B cell (primary cell): Measurements from ENCODE around the gene DGAT2. TPM values are rescaled to one million over a fixed set of nuclear protein-coding genes. Genes with fewer than 3 reads are reported as not detected.

Experiments
- ATAC-seq: fragments of 200-7000 bp; cut with Tn5 transposase; one replicate; pipeline ENCODE4 v1.10.0; 2021; ENCODE audit warnings: low read depth, mild to moderate bottlenecking, moderate number of reproducible peaks, moderate library complexity
- CTCF ChIA-PET: fragments of 350-600 bp; sonication (Branson Sonifier 250); formaldehyde crosslinking; loops from one replicate; lab custom pipeline; 2021; ENCODE audit warnings: antibody characterized with exemption, inconsistent platforms; lab: Charles Lee
- POLR2A ChIA-PET: fragments of 350-600 bp; sonication (Branson Sonifier 250); formaldehyde crosslinking; loops from one replicate; lab custom pipeline; 2021; ENCODE audit warnings: antibody characterized with exemption; lab: Charles Lee
- DNase-seq: peaks from one replicate; pipeline ENCODE4 v3.0.0; 2013
- H2AFZ ChIP-seq: 2 replicates; pipeline ENCODE4 v1.6.1; 2012; ENCODE audit warnings: mild to moderate bottlenecking, low read depth, low read length; ENCODE audit not compliant: insufficient read depth, poor library complexity, severe bottlenecking
- H3K27ac ChIP-seq, 2 donors: 1 replicate in 1 of 2; 2 replicates in 1 of 2; pipeline ENCODE4 v1.5.1; 2012 to 2013; ENCODE audit warnings: low read length in 2 of 2, mild to moderate bottlenecking in 2 of 2, moderate library complexity in 1 of 2
- H3K27me3 ChIP-seq, 4 experiments: fragments of 200-600 bp in 1 of 4; sonication (generic) in 1 of 4; replicated peaks in 1 of 4; 1 replicate in 2 of 4; 2 replicates in 2 of 4; pipeline versions ENCODE4 v1.6.1 to v1.7.0; 2013 to 2016; ENCODE audit warnings: low read length in 3 of 4, mild to moderate bottlenecking in 2 of 4, mixed read lengths in 1 of 4, moderate library complexity in 1 of 4; ENCODE audit not compliant: insufficient read depth in 4 of 4, control insufficient read depth in 3 of 4; ENCODE audit errors: control extremely low read depth in 1 of 4
- H3K36me3 ChIP-seq, 2 experiments: replicated peaks in 1 of 2; 1 replicate in 1 of 2; 2 replicates in 1 of 2; pipeline versions ENCODE4 v1.6.1 to v1.7.1; 2013; ENCODE audit warnings: low read length in 1 of 2; ENCODE audit not compliant: insufficient read depth in 2 of 2, control insufficient read depth in 1 of 2; ENCODE audit errors: control extremely low read depth in 1 of 2, extremely low read depth in 1 of 2
- H3K4me1 ChIP-seq, 2 donors: fragments of 200-600 bp in 1 of 2; sonication (generic) in 1 of 2; 1 replicate in 1 of 2; 2 replicates in 1 of 2; pipeline versions ENCODE4 v1.5.1 to v1.6.1; 2013 to 2017; ENCODE audit warnings: low read length in 2 of 2; ENCODE audit not compliant: control insufficient read depth in 2 of 2, insufficient read depth in 2 of 2
- H3K4me2 ChIP-seq: replicated peaks from 2 replicates; pipeline ENCODE3; 2012; ENCODE audit warnings: mild to moderate bottlenecking, low read depth, low read length; ENCODE audit not compliant: poor library complexity, severe bottlenecking
- H3K4me3 ChIP-seq, 5 experiments: fragments of 200-600 bp in 1 of 5; sonication (generic) in 1 of 5; 1 replicate in 3 of 5; 2 replicates in 2 of 5; pipeline versions ENCODE4 v1.5.1 to v1.7.0; 2011 to 2016; ENCODE audit warnings: low read length in 4 of 5, mild to moderate bottlenecking in 4 of 5, low read depth in 2 of 5, control low read depth in 1 of 5, moderate library complexity in 1 of 5; ENCODE audit not compliant: insufficient read depth in 1 of 5; ENCODE audit errors: control extremely low read depth in 1 of 5, extremely low read depth in 1 of 5
- H3K79me2 ChIP-seq: fragments of 200-600 bp; sonication (generic); one replicate; pipeline ENCODE4 v1.6.0; 2016; ENCODE audit warnings: low read length; ENCODE audit not compliant: control insufficient read depth, insufficient read depth
- H3K9ac ChIP-seq: fragments of 200-600 bp; sonication (generic); 2 replicates; pipeline ENCODE4 v1.6.1; 2017; ENCODE audit warnings: mild to moderate bottlenecking, low read length, moderate library complexity
- H3K9me3 ChIP-seq, 3 donors: one replicate each; pipeline versions ENCODE4 v1.6.1 to v1.7.1; 2013; ENCODE audit warnings: low read length in 2 of 3; ENCODE audit not compliant: control insufficient read depth in 2 of 3, insufficient read depth in 1 of 3; ENCODE audit errors: control extremely low read depth in 1 of 3
- H4K20me1 ChIP-seq: 2 replicates; pipeline ENCODE4 v1.6.0; 2012; ENCODE audit warnings: mild to moderate bottlenecking, low read length; ENCODE audit not compliant: insufficient read depth, control insufficient read depth, poor library complexity, severe bottlenecking
- H3K27ac Mint-ChIP-seq: one replicate; pipeline ENCODE4 v1.8.0; 2021; ENCODE audit warnings: mixed read lengths
- H3K27me3 Mint-ChIP-seq: one replicate; pipeline ENCODE4 v1.8.0; 2021; ENCODE audit warnings: mixed read lengths
- H3K4me1 Mint-ChIP-seq: one replicate; pipeline ENCODE4 v1.8.0; 2021; ENCODE audit warnings: mixed read lengths
- H3K4me3 Mint-ChIP-seq: one replicate; pipeline ENCODE4 v1.8.0; 2021; ENCODE audit warnings: mixed read lengths
- H3K9me3 Mint-ChIP-seq: one replicate; pipeline ENCODE4 v1.8.0; 2022; ENCODE audit warnings: mixed read lengths; ENCODE audit not compliant: insufficient read depth
- EZH2 ChIP-seq: IDR thresholded peaks from 2 replicates; pipeline ENCODE4 v1.6.1; 2012; ENCODE audit warnings: borderline replicate concordance, low read depth, mild to moderate bottlenecking, moderate library complexity, low read length; ENCODE audit not compliant: insufficient read depth, poor library complexity, severe bottlenecking
- WGBS: methylation state at CpG from one replicate; pipeline ENCODE4 v1.1.5; 2013; ENCODE audit warnings: missing lambda C conversion rate; ENCODE audit not compliant: insufficient coverage; 5-methylcytosine and 5-hydroxymethylcytosine counted together
- intact Hi-C: fragments of 100-400 bp; cut with micrococcal nuclease; formaldehyde crosslinking; loops from one replicate; pipeline ENCODE4 v1.10.0; 2022
- polyA plus RNA-seq: library from polyadenylated mRNA; depleted of rRNA; stranded (reverse); fragments of >200 nt; gene quantifications from 2 replicates; pipeline ENCODE4 v1.2.3, GENCODE V29; 2012
- total RNA-seq, 2 donors: library from RNA; stranded (reverse); fragments of 120-200 nt in 1 of 2; gene quantifications; 1 replicate in 1 of 2; 2 replicates in 1 of 2; pipeline versions ENCODE4 v1.2.3 to v1.2.4, GENCODE V29; 2013 to 2022
- TF ChIP-seq, protein P1 (sequence below): fragments of 200-600 bp; IDR thresholded peaks from one replicate; pipeline ENCODE4 v1.8.0; 2022; ENCODE audit warnings: antibody characterized with exemption, mild to moderate bottlenecking

Gene DGAT2
- total and polyA plus RNA-seq, 2 donors (not counting 1 experiment from before 2014, with no cell fraction given): 5.8 to 6.5 TPM

DNA sequence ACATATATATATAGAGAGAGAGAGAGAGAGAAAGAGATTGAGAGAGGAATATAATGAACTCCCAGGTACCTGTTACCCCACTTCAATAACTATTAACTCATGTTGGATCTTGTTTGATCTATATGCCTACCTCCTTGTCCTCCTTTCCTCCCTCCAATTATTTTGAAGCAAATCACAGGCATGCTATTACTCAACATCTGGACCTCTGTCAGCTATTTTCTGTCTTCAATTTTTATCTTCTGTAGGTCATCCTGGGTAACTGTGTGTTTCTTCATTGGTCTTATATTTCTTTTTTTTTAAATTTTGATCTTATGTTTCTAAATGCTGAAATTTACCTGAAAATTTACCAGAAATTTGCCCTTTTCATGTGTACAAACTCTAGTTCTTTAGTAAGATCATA, 71.3 kb downstream of the DGAT2 start:
- POLR2A ChIA-PET: no interaction called here
- peaks cover 47 to 71% of the 10 kb centered on the region in 2 donors for H3K4me1 ChIP-seq
- CTCF ChIA-PET: interaction anchor here (1.2 to 2.9 kb wide), 4 partner anchors 15 to 36 kb away, joined by 4 to 14 read pairs (median 6); no protein-coding TSS in a partner anchor
- intact Hi-C loops: loop anchor here (2.0 to 5.0 kb wide), 2 partner anchors 27 to 38 kb away; no protein-coding TSS in a partner anchor
- H3K4me1 Mint-ChIP-seq: peaks cover 80% of the 10 kb centered on the region
- no peaks in the 10 kb centered on the region for H3K27me3 Mint-ChIP-seq
- H3K4me3 ChIP-seq: no peak overlapping the region
- H2AFZ ChIP-seq: no peak overlapping the region
- peaks cover 5 to 13% of the 10 kb centered on the region in 2 experiments for H3K36me3 ChIP-seq
- H3K4me3 Mint-ChIP-seq: no peak overlapping the region
- no peaks in the 10 kb centered on the region for H3K9me3 ChIP-seq
- peak overlapping the region in 1 of 2 donors; percentile 76 for H3K27ac ChIP-seq
- ATAC-seq: no peak
- no peak for DNase-seq
- no peak overlapping the region for H3K9ac ChIP-seq
- no peak for TF ChIP-seq EZH2
- TF ChIP-seq, protein P1, sequence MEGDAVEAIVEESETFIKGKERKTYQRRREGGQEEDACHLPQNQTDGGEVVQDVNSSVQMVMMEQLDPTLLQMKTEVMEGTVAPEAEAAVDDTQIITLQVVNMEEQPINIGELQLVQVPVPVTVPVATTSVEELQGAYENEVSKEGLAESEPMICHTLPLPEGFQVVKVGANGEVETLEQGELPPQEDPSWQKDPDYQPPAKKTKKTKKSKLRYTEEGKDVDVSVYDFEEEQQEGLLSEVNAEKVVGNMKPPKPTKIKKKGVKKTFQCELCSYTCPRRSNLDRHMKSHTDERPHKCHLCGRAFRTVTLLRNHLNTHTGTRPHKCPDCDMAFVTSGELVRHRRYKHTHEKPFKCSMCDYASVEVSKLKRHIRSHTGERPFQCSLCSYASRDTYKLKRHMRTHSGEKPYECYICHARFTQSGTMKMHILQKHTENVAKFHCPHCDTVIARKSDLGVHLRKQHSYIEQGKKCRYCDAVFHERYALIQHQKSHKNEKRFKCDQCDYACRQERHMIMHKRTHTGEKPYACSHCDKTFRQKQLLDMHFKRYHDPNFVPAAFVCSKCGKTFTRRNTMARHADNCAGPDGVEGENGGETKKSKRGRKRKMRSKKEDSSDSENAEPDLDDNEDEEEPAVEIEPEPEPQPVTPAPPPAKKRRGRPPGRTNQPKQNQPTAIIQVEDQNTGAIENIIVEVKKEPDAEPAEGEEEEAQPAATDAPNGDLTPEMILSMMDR: no peak
- H3K27me3 ChIP-seq: no peaks in the 10 kb centered on the region
- H3K9me3 Mint-ChIP-seq: no peaks in the 10 kb centered on the region
- H4K20me1 ChIP-seq: peaks cover 55% of the 10 kb centered on the region
- peaks cover 90% of the 10 kb centered on the region for H3K79me2 ChIP-seq
- peak overlapping the region; percentile 32 for H3K4me2 ChIP-seq
- peak overlapping the region; percentile 10 for H3K27ac Mint-ChIP-seq

DNA sequence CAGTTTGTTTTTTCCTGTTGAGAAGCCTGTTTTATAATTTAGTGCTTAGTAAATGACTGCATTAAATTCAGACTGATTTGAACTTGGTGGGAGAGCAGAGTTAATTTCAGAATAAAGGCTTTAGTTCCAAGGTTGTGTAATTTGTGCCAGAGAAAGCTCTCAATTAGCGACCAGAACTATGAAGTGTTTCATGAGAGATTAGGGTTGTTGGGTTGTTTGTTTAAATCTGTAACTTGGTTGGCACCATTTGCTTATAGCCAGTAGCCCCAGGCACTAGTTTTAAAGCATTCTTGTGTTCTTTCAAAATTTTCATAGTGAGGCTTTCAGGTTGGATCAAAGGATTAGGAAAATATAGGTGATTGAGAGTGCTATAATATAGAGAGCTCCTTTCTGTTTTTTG, 71.9 kb downstream of the DGAT2 start:
- TF ChIP-seq EZH2: no peak
- TF ChIP-seq, protein P1: no peak
- Mint-ChIP-seq H3K4me3 (no peak overlapping the region), H3K9me3 (no peaks in the 10 kb centered on the region), H3K27ac (peak overlapping the region; percentile 10), H3K4me1 (peaks cover 80% of the 10 kb centered on the region), H3K27me3 (no peaks in the 10 kb centered on the region)
- Histone ChIP-seq H3K9me3 (no peaks in the 10 kb centered on the region), H3K9ac (no peak overlapping the region), H3K79me2 (peaks cover 90% of the 10 kb centered on the region), H3K4me2 (peak overlapping the region; percentile 32), H3K27me3 (no peaks in the 10 kb centered on the region), H3K36me3 (peaks cover 5 to 16% of the 10 kb centered on the region in 2 experiments), H2AFZ (no peak overlapping the region), H3K27ac (peak overlapping the region in 1 of 2 donors; percentile 76), H3K4me3 (no peak overlapping the region), H4K20me1 (peaks cover 56% of the 10 kb centered on the region), H3K4me1 (peaks cover 48 to 68% of the 10 kb centered on the region in 2 donors)
- POLR2A ChIA-PET: interaction anchor here (1.2 kb wide), 1 partner anchor 23 kb away, joined by 3 read pairs; no protein-coding TSS in a partner anchor
- CTCF ChIA-PET: interaction anchor here (2.9 kb wide), 1 partner anchor 26 kb away, joined by 14 read pairs; no protein-coding TSS in a partner anchor
- intact Hi-C loops: loop anchor here (2.0 kb wide), 1 partner anchor 26 kb away; no protein-coding TSS in a partner anchor
- WGBS: 100% methylated on average over 1 of the region's 1 CpG
- no peak for DNase-seq
- ATAC-seq: no peak
